Dermis microvascular lymphatic vessel endothelial cell (primary cell): ENCODE measurements around the gene NR2F1-AS1. TPM values are rescaled to one million over a fixed set of nuclear protein-coding genes. Genes with fewer than 3 reads are reported as not detected.
"Not testable (repeated sequence)": the region's sequence is repeated elsewhere in the genome, so short reads cannot be mapped to it uniquely, and the experiment has no call there.

ENCODE experiments used
- DNase-seq, 2 donors: peaks; one replicate each; pipeline versions ENCODE4 v3.0.0 to v3.0.0-alpha.2; 2010; ENCODE audit warnings: low read depth in 2 of 2
- total RNA-seq: library from RNA; depleted of rRNA; stranded (reverse); fragments of >200 nt; gene quantifications from 2 replicates; pipeline ENCODE4 v1.2.1, GENCODE V29; 2014

NR2F1-AS1 gene
- total RNA-seq, 1 donor from 2014 or later = 17.5 TPM

GRCh38 chr5:93576994-93577853, 3.8 kb downstream of the NR2F1-AS1 start:
- DNase-seq = no peak

GRCh38 chr5:93575461-93576414, 5.3 kb downstream of the NR2F1-AS1 start:
- DNase-seq = no peak

GRCh38 chr5:93574491-93575305, 6.3 kb downstream of the NR2F1-AS1 start:
- DNase-seq = no peak

GRCh38 chr5:93573354-93574351, 7.4 kb downstream of the NR2F1-AS1 start:
- DNase-seq = peak in 1 of 2 donors; percentile 47

- peak in 1 of 2 donors; percentile 67 for DNase-seq
These were observed 8.2 kb downstream of the NR2F1-AS1 start for GRCh38 chr5:93572608-93573353.

- DNase-seq = peak in 1 of 2 donors; percentile 38
These were observed 8.9 kb downstream of the NR2F1-AS1 start for GRCh38 chr5:93572101-93572607.

GRCh38 chr5:93571114-93571949, 9.7 kb downstream of the NR2F1-AS1 start:
- no peak for DNase-seq

GRCh38 chr5:93570294-93571113, 10.5 kb downstream of the NR2F1-AS1 start:
- no peak for DNase-seq

GRCh38 chr5:93569300-93570160, 11.5 kb downstream of the NR2F1-AS1 start:
- no peak for DNase-seq

- DNase-seq = no peak
These were observed 13.6 kb downstream of the NR2F1-AS1 start for GRCh38 chr5:93567424-93567823.

GRCh38 chr5:93566091-93566490, 14.9 kb downstream of the NR2F1-AS1 start:
- no peak for DNase-seq

- DNase-seq = no peak
These were observed 23.9 kb downstream of the NR2F1-AS1 start for GRCh38 chr5:93557021-93557604.

GRCh38 chr5:93549594-93549993, 31.4 kb downstream of the NR2F1-AS1 start:
- DNase-seq = not testable (repeated sequence)

- DNase-seq = no peak
These were observed 35.1 kb downstream of the NR2F1-AS1 start for GRCh38 chr5:93545872-93546271.

GRCh38 chr5:93532370-93532769, 48.6 kb downstream of the NR2F1-AS1 start:
- peak; percentile 64 to 84 for DNase-seq

- DNase-seq = not testable (repeated sequence)
These were observed 59.2 kb downstream of the NR2F1-AS1 start for GRCh38 chr5:93521815-93522214.
